Liver (tissue), 9 donors: ENCODE results near the gene PSMB11. TPM values are rescaled to one million over a fixed set of nuclear protein-coding genes. Genes with fewer than 3 reads are reported as not detected.
A peak's percentile ranks its signal among the peaks of the same experiment; 100 is the strongest.

Source experiments
- DNase-seq: peaks from one replicate; pipeline ENCODE4 v3.0.0-alpha.2; 2017; ENCODE audit warnings: low spot score
- H3K27ac ChIP-seq, 2 donors: one replicate each; pipeline ENCODE4 v1.7.0; 2013; ENCODE audit warnings: inconsistent platforms in 2 of 2, low read length in 2 of 2, control low read depth in 1 of 2, low read depth in 1 of 2, mild to moderate bottlenecking in 1 of 2
- H3K27me3 ChIP-seq, 4 donors: one replicate each; pipeline versions ENCODE4 v1.6.1 to v1.7.0; 2013; ENCODE audit warnings: low read length in 3 of 4, inconsistent platforms in 1 of 4, mild to moderate bottlenecking in 1 of 4, moderate library complexity in 1 of 4; ENCODE audit not compliant: control insufficient read depth in 4 of 4, insufficient read depth in 4 of 4
- H3K36me3 ChIP-seq, 4 donors: one replicate each; pipeline versions ENCODE4 v1.6.1 to v1.7.0; 2013; ENCODE audit warnings: low read length in 3 of 4, mild to moderate bottlenecking in 3 of 4, low read depth in 1 of 4, moderate library complexity in 1 of 4; ENCODE audit not compliant: control insufficient read depth in 4 of 4, insufficient read depth in 3 of 4
- H3K4me1 ChIP-seq, 4 donors: one replicate each; pipeline versions ENCODE4 v1.6.1 to v1.7.0; 2013; ENCODE audit warnings: low read length in 3 of 4, mild to moderate bottlenecking in 3 of 4, moderate library complexity in 1 of 4; ENCODE audit not compliant: control insufficient read depth in 4 of 4, insufficient read depth in 4 of 4
- H3K4me3 ChIP-seq, 3 donors: one replicate each; pipeline versions ENCODE4 v1.6.1 to v1.7.0; 2013; ENCODE audit warnings: low read length in 3 of 3, control low read depth in 1 of 3, low read depth in 1 of 3, mild to moderate bottlenecking in 1 of 3
- H3K9ac ChIP-seq, 2 donors: one replicate each; pipeline ENCODE4 v1.7.0; 2013; ENCODE audit warnings: low read length in 2 of 2, mild to moderate bottlenecking in 2 of 2, moderate library complexity in 2 of 2, control low read depth in 1 of 2, low read depth in 1 of 2
- H3K9me3 ChIP-seq, 4 donors: one replicate each; pipeline versions ENCODE4 v1.6.1 to v1.7.0; 2013; ENCODE audit warnings: low read length in 3 of 4; ENCODE audit not compliant: control insufficient read depth in 4 of 4
- ATF3 ChIP-seq: IDR thresholded peaks from 2 replicates; pipeline ENCODE4 v1.6.1; 2016; ENCODE audit warnings: antibody characterized with exemption
- CTCF ChIP-seq: fragments of 150-350 bp; IDR thresholded peaks from 2 replicates; pipeline ENCODE4 v1.5.1; 2017; ENCODE audit warnings: improper control_type of control experiment, low read depth, low read length; ENCODE audit not compliant: missing input control
- EGR1 ChIP-seq, 2 donors: IDR thresholded peaks; 2 replicates each; pipeline ENCODE4 v1.6.1; 2016 to 2018; ENCODE audit warnings: antibody characterized with exemption in 2 of 2, low read depth in 2 of 2
- FOXA1 ChIP-seq: IDR thresholded peaks from 2 replicates; pipeline ENCODE4 v1.6.1; 2016; ENCODE audit warnings: antibody characterized with exemption
- FOXA2 ChIP-seq: IDR thresholded peaks from 2 replicates; pipeline ENCODE4 v1.6.1; 2016; ENCODE audit warnings: antibody characterized with exemption
- GABPA ChIP-seq, 2 donors: IDR thresholded peaks in 1 of 2; conservative IDR thresholded peaks in 1 of 2; 2 replicates each; pipeline ENCODE4 v1.6.1; 2016; ENCODE audit warnings: antibody characterized with exemption in 2 of 2, mild to moderate bottlenecking in 1 of 2, moderate library complexity in 1 of 2
- HNF4A ChIP-seq, 2 donors: conservative IDR thresholded peaks; 2 replicates each; pipeline ENCODE4 v1.6.1; 2016; ENCODE audit warnings: antibody characterized with exemption in 2 of 2, mild to moderate bottlenecking in 2 of 2
- HNF4G ChIP-seq: IDR thresholded peaks from 2 replicates; pipeline ENCODE4 v1.6.1; 2016; ENCODE audit warnings: antibody characterized with exemption
- JUND ChIP-seq, 2 donors: IDR thresholded peaks; 2 replicates each; pipeline ENCODE4 v1.6.1; 2016; ENCODE audit warnings: antibody characterized with exemption in 2 of 2
- MAX ChIP-seq: IDR thresholded peaks from 2 replicates; pipeline ENCODE4 v1.6.1; 2016; ENCODE audit warnings: antibody characterized with exemption
- NR2F2 ChIP-seq: IDR thresholded peaks from 2 replicates; pipeline ENCODE4 v1.6.1; 2016; ENCODE audit warnings: antibody characterized with exemption
- RAD21 ChIP-seq, 2 donors: IDR thresholded peaks; 2 replicates each; pipeline ENCODE4 v1.6.1; 2016; ENCODE audit warnings: antibody characterized with exemption in 2 of 2, mild to moderate bottlenecking in 2 of 2
- REST ChIP-seq: IDR thresholded peaks from 2 replicates; pipeline ENCODE4 v1.6.1; 2016; ENCODE audit warnings: antibody characterized with exemption, mild to moderate bottlenecking
- RXRA ChIP-seq, 2 donors: IDR thresholded peaks; 2 replicates each; pipeline ENCODE4 v1.6.1; 2017 to 2018; ENCODE audit warnings: antibody characterized with exemption in 2 of 2, mild to moderate bottlenecking in 1 of 2
- SP1 ChIP-seq: IDR thresholded peaks from 2 replicates; pipeline ENCODE4 v1.6.1; 2018; ENCODE audit warnings: antibody characterized with exemption, mild to moderate bottlenecking
- TAF1 ChIP-seq: conservative IDR thresholded peaks from 2 replicates; pipeline ENCODE4 v1.6.1; 2016; ENCODE audit warnings: antibody characterized with exemption, mild to moderate bottlenecking
- YY1 ChIP-seq: IDR thresholded peaks from 2 replicates; pipeline ENCODE4 v1.6.1; 2016; ENCODE audit warnings: antibody characterized with exemption, mild to moderate bottlenecking
- ZBTB33 ChIP-seq: IDR thresholded peaks from 2 replicates; pipeline ENCODE4 v1.6.1; 2016; ENCODE audit warnings: antibody characterized with exemption
- WGBS: extraction: QIAGEN DNeasy Blood & Tissue Kit; methylation state at CpG from one replicate; pipeline ENCODE4 v1.1.7; 2013; 5-methylcytosine and 5-hydroxymethylcytosine counted together
- polyA plus RNA-seq, 2 donors: library from polyadenylated mRNA; stranded (reverse) in 1 of 2; unstranded in 1 of 2; fragments of 200-250 nt in 1 of 2; fragments of >200 nt in 1 of 2; fragmentation: Nextera tagmentation in 1 of 2; extraction: Ambion mirVana in 1 of 2; gene quantifications; one replicate each; pipeline versions ENCODE4 v1.2.1 to v1.2.3, GENCODE V29; 2013 to 2015
- total RNA-seq, 2 donors: library from RNA; depleted of rRNA; stranded (reverse); fragments of >200 nt; gene quantifications; one replicate each; pipeline ENCODE4 v1.2.3, GENCODE V29; 2014
- donor health status: healthy.
- donor health status: healthy.
- donor health status: healthy.
- donor health status: healthy.
- donor health status: healthy.

Gene PSMB11
- total and polyA plus RNA-seq, 4 donors: not detected

- no peak for DNase-seq
- Histone ChIP-seq H3K27ac (peak overlapping the region; percentile 92 to 96), H3K36me3 (no peaks in the 10 kb centered on the region), H3K9me3 (no peaks in the 10 kb centered on the region), H3K4me3 (peak overlapping the region; percentile 68 to 93 (median 90)), H3K4me1 (peaks cover 5 to 14% (median 7%) of the 10 kb centered on the region in 4 donors), H3K27me3 (no peaks in the 10 kb centered on the region), H3K9ac (peak overlapping the region; percentile 73 to 94)
- TF ChIP-seq SP1 (no peak), GABPA (IDR thresholded peaks at IDR 0.05 in 1 of 2, conservative IDR thresholded peaks at IDR 0.05 in 1 of 2) (no peak), EGR1 (IDR thresholded peaks at IDR 0.05; ENCODE audit: low read depth in 2 of 2) (no peak), MAX (no peak), ATF3 (no peak), NR2F2 (no peak), HNF4A (conservative IDR thresholded peaks at IDR 0.05) (no peak), TAF1 (no peak), RXRA (IDR thresholded peaks at IDR 0.05) (no peak), JUND (IDR thresholded peaks at IDR 0.05) (no peak), CTCF (no peak), REST (no peak)
- WGBS: 49% methylated on average over 5 of the region's 5 CpGs
These were observed 35.9 kb upstream of the PSMB11 start for GRCh38 chr14:23006188-23006534.

- Histone ChIP-seq H3K36me3 (no peaks in the 10 kb centered on the region), H3K27ac (peak overlapping the region; percentile 92 to 96), H3K9me3 (no peaks in the 10 kb centered on the region), H3K4me1 (peaks cover 5 to 14% (median 7%) of the 10 kb centered on the region in 4 donors), H3K9ac (peak overlapping the region; percentile 73 to 94), H3K4me3 (peak overlapping the region; percentile 68 to 93 (median 90)), H3K27me3 (no peaks in the 10 kb centered on the region)
- DNase-seq: peak; percentile 95
- under 1% methylated on average over 62 of the region's 62 CpGs for WGBS
- peak; percentile 94 for TF ChIP-seq SP1
- no peak for TF ChIP-seq FOXA1
- no peak for TF ChIP-seq HNF4G
- peak; percentile 17 for TF ChIP-seq NR2F2
- peak; percentile 92 for TF ChIP-seq REST
- no peak for TF ChIP-seq ATF3
- TF ChIP-seq ZBTB33: peak; percentile 76
- peak in 1 of 2 donors; percentile 18 for TF ChIP-seq RAD21 (IDR thresholded peaks at IDR 0.05)
- no peak for TF ChIP-seq FOXA2
- peak in 1 of 2 donors; percentile 31 for TF ChIP-seq RXRA (IDR thresholded peaks at IDR 0.05)
- peak in 1 of 2 donors; percentile 16 for TF ChIP-seq HNF4A (conservative IDR thresholded peaks at IDR 0.05)
- TF ChIP-seq MAX: peak; percentile 74
- peak; percentile 83 for TF ChIP-seq TAF1
- TF ChIP-seq JUND (IDR thresholded peaks at IDR 0.05): peak in 1 of 2 donors; percentile 78
- TF ChIP-seq YY1: peak; percentile 98
These were observed 35.2 kb upstream of the PSMB11 start for GRCh38 chr14:23006544-23007419.
